Measurements from ENCODE around the gene SLC16A4.

Gene SLC16A4

GRCh38 chr1:110384581-110385321, 6.1 kb downstream of the SLC16A4 start:
- Histone ChIP-seq H3K4me1 (ENCODE audit: control insufficient read depth, insufficient read depth, low read length) (no peaks in the 10 kb centered on the region), H3K4me3 (ENCODE audit: low read depth, low read length) (no peak overlapping the region)

GRCh38 chr1:110383251-110383990, 7.4 kb downstream of the SLC16A4 start:
- H3K9ac ChIP-seq (ENCODE audit: low read depth, low read length): no peak overlapping the region
- no peaks in the 10 kb centered on the region for H3K4me1 ChIP-seq (ENCODE audit: control insufficient read depth, insufficient read depth, low read length)
- H3K27me3 ChIP-seq (ENCODE audit: control insufficient read depth, insufficient read depth, low read length): no peaks in the 10 kb centered on the region
- no peaks in the 10 kb centered on the region for H3K9me3 ChIP-seq (ENCODE audit: control insufficient read depth, insufficient read depth, low read length)
- no peak overlapping the region for H3K4me3 ChIP-seq (ENCODE audit: low read depth, low read length)
- no peaks in the 10 kb centered on the region for H3K36me3 ChIP-seq (ENCODE audit: control insufficient read depth, insufficient read depth, low read length)

More at GRCh38 chr1:110384581-110385321, 6.1 kb downstream of the SLC16A4 start:
- Histone ChIP-seq H3K9me3 (ENCODE audit: control insufficient read depth, insufficient read depth, low read length) (no peaks in the 10 kb centered on the region), H3K36me3 (ENCODE audit: control insufficient read depth, insufficient read depth, low read length) (no peaks in the 10 kb centered on the region), H3K27me3 (ENCODE audit: control insufficient read depth, insufficient read depth, low read length) (no peaks in the 10 kb centered on the region), H3K9ac (ENCODE audit: low read depth, low read length) (no peak overlapping the region)

- Histone ChIP-seq H3K9me3 (ENCODE audit: control insufficient read depth, insufficient read depth, low read length) (no peaks in the 10 kb centered on the region), H3K36me3 (ENCODE audit: control insufficient read depth, insufficient read depth, low read length) (peaks cover 5% of the 10 kb centered on the region), H3K4me3 (ENCODE audit: low read depth, low read length) (no peak overlapping the region), H3K4me1 (ENCODE audit: control insufficient read depth, insufficient read depth, low read length) (no peaks in the 10 kb centered on the region), H3K27me3 (ENCODE audit: control insufficient read depth, insufficient read depth, low read length) (no peaks in the 10 kb centered on the region), H3K9ac (ENCODE audit: low read depth, low read length) (no peak overlapping the region)
These were observed 10.0 kb downstream of the SLC16A4 start for GRCh38 chr1:110380672-110381283.

- H3K4me3 ChIP-seq (ENCODE audit: low read depth, low read length): no peak overlapping the region
- H3K4me1 ChIP-seq (ENCODE audit: control insufficient read depth, insufficient read depth, low read length): no peaks in the 10 kb centered on the region
- no peaks in the 10 kb centered on the region for H3K27me3 ChIP-seq (ENCODE audit: control insufficient read depth, insufficient read depth, low read length)
- H3K36me3 ChIP-seq (ENCODE audit: control insufficient read depth, insufficient read depth, low read length): peaks cover 5% of the 10 kb centered on the region
- no peaks in the 10 kb centered on the region for H3K9me3 ChIP-seq (ENCODE audit: control insufficient read depth, insufficient read depth, low read length)
- no peak overlapping the region for H3K9ac ChIP-seq (ENCODE audit: low read depth, low read length)
These were observed 15.3 kb downstream of the SLC16A4 start for GRCh38 chr1:110375490-110375889.

- Histone ChIP-seq H3K36me3 (ENCODE audit: control insufficient read depth, insufficient read depth, low read length) (no peaks in the 10 kb centered on the region), H3K4me1 (ENCODE audit: control insufficient read depth, insufficient read depth, low read length) (no peaks in the 10 kb centered on the region)
These were observed 20.0 kb downstream of the SLC16A4 start for GRCh38 chr1:110370827-110371226.

GRCh38 chr1:110364221-110364620, 26.6 kb downstream of the SLC16A4 start:
- H3K9me3 ChIP-seq (ENCODE audit: control insufficient read depth, insufficient read depth, low read length): no peaks in the 10 kb centered on the region
- no peaks in the 10 kb centered on the region for H3K36me3 ChIP-seq (ENCODE audit: control insufficient read depth, insufficient read depth, low read length)
- no peak overlapping the region for H3K4me3 ChIP-seq (ENCODE audit: low read depth, low read length)
- H3K27me3 ChIP-seq (ENCODE audit: control insufficient read depth, insufficient read depth, low read length): no peaks in the 10 kb centered on the region
- H3K4me1 ChIP-seq (ENCODE audit: control insufficient read depth, insufficient read depth, low read length): no peaks in the 10 kb centered on the region
- no peak overlapping the region for H3K9ac ChIP-seq (ENCODE audit: low read depth, low read length)

More at GRCh38 chr1:110370827-110371226, 20.0 kb downstream of the SLC16A4 start:
- no peak overlapping the region for H3K9ac ChIP-seq (ENCODE audit: low read depth, low read length)
- no peaks in the 10 kb centered on the region for H3K9me3 ChIP-seq (ENCODE audit: control insufficient read depth, insufficient read depth, low read length)
- no peak overlapping the region for H3K4me3 ChIP-seq (ENCODE audit: low read depth, low read length)
- H3K27me3 ChIP-seq (ENCODE audit: control insufficient read depth, insufficient read depth, low read length): no peaks in the 10 kb centered on the region

GRCh38 chr1:110361856-110362255, 29.0 kb downstream of the SLC16A4 start:
- Histone ChIP-seq H3K36me3 (ENCODE audit: control insufficient read depth, insufficient read depth, low read length) (no peaks in the 10 kb centered on the region), H3K27me3 (ENCODE audit: control insufficient read depth, insufficient read depth, low read length) (no peaks in the 10 kb centered on the region), H3K4me3 (ENCODE audit: low read depth, low read length) (no peak overlapping the region), H3K4me1 (ENCODE audit: control insufficient read depth, insufficient read depth, low read length) (no peaks in the 10 kb centered on the region), H3K9me3 (ENCODE audit: control insufficient read depth, insufficient read depth, low read length) (no peaks in the 10 kb centered on the region), H3K9ac (ENCODE audit: low read depth, low read length) (no peak overlapping the region)

GRCh38 chr1:110360431-110360830, 30.4 kb downstream of the SLC16A4 start:
- Histone ChIP-seq H3K9me3 (ENCODE audit: control insufficient read depth, insufficient read depth, low read length) (no peaks in the 10 kb centered on the region), H3K27me3 (ENCODE audit: control insufficient read depth, insufficient read depth, low read length) (no peaks in the 10 kb centered on the region), H3K9ac (ENCODE audit: low read depth, low read length) (no peak overlapping the region), H3K4me3 (ENCODE audit: low read depth, low read length) (no peak overlapping the region), H3K36me3 (ENCODE audit: control insufficient read depth, insufficient read depth, low read length) (no peaks in the 10 kb centered on the region), H3K4me1 (ENCODE audit: control insufficient read depth, insufficient read depth, low read length) (no peaks in the 10 kb centered on the region)

GRCh38 chr1:110356379-110356778, 34.4 kb downstream of the SLC16A4 start:
- no peak overlapping the region for H3K4me3 ChIP-seq (ENCODE audit: low read depth, low read length)
- H3K9ac ChIP-seq (ENCODE audit: low read depth, low read length): no peak overlapping the region
- H3K27me3 ChIP-seq (ENCODE audit: control insufficient read depth, insufficient read depth, low read length): no peaks in the 10 kb centered on the region
- no peaks in the 10 kb centered on the region for H3K36me3 ChIP-seq (ENCODE audit: control insufficient read depth, insufficient read depth, low read length)
- no peaks in the 10 kb centered on the region for H3K4me1 ChIP-seq (ENCODE audit: control insufficient read depth, insufficient read depth, low read length)
- H3K9me3 ChIP-seq (ENCODE audit: control insufficient read depth, insufficient read depth, low read length): no peaks in the 10 kb centered on the region

GRCh38 chr1:110355321-110355720, 35.5 kb downstream of the SLC16A4 start:
- no peak overlapping the region for H3K4me3 ChIP-seq (ENCODE audit: low read depth, low read length)
- no peaks in the 10 kb centered on the region for H3K36me3 ChIP-seq (ENCODE audit: control insufficient read depth, insufficient read depth, low read length)
- no peaks in the 10 kb centered on the region for H3K4me1 ChIP-seq (ENCODE audit: control insufficient read depth, insufficient read depth, low read length)
- no peaks in the 10 kb centered on the region for H3K27me3 ChIP-seq (ENCODE audit: control insufficient read depth, insufficient read depth, low read length)
- H3K9ac ChIP-seq (ENCODE audit: low read depth, low read length): no peak overlapping the region
- H3K9me3 ChIP-seq (ENCODE audit: control insufficient read depth, insufficient read depth, low read length): no peaks in the 10 kb centered on the region

GRCh38 chr1:110350360-110350759, 40.5 kb downstream of the SLC16A4 start:
- H3K36me3 ChIP-seq (ENCODE audit: control insufficient read depth, insufficient read depth, low read length): peaks cover 3% of the 10 kb centered on the region
- H3K4me3 ChIP-seq (ENCODE audit: low read depth, low read length): no peak overlapping the region
- H3K9me3 ChIP-seq (ENCODE audit: control insufficient read depth, insufficient read depth, low read length): no peaks in the 10 kb centered on the region
- H3K9ac ChIP-seq (ENCODE audit: low read depth, low read length): no peak overlapping the region
- H3K27me3 ChIP-seq (ENCODE audit: control insufficient read depth, insufficient read depth, low read length): no peaks in the 10 kb centered on the region
- H3K4me1 ChIP-seq (ENCODE audit: control insufficient read depth, insufficient read depth, low read length): peaks cover 15% of the 10 kb centered on the region
